GM12878 (cell line): ENCODE results near the gene ATXN1. TPM values are rescaled to one million over a fixed set of nuclear protein-coding genes. Genes with fewer than 3 reads are reported as not detected.

Experiments
- ATAC-seq: fragments of 200-7000 bp; cut with Tn5 transposase; 3 replicates; pipeline ENCODE4 v1.9.1; 2020; ENCODE audit warnings: mild to moderate bottlenecking, moderate library complexity
- BruUV-seq: library from RNA; stranded (reverse); fragments of 400-500 nt; replicated peaks from 2 replicates; lab custom pipeline; 2021; lab: Mats Ljungman, UMichigan
- CTCF ChIA-PET: fragments of 300-600 bp; sonication (Branson Sonifier 250); formaldehyde crosslinking; extraction: SDS; loops from one replicate; lab custom pipeline; 2021; ENCODE audit warnings: inconsistent platforms; lab: Yijun Ruan, JAX
- POLR2A ChIA-PET: fragments of 350-600 bp; formaldehyde crosslinking; extraction: SDS; loops from one replicate; lab custom pipeline; 2021; ENCODE audit warnings: inconsistent platforms; lab: Charles Lee
- RAD21 ChIA-PET: fragments of 300-600 bp; sonication (Branson Sonifier 250); formaldehyde crosslinking; loops from one replicate; lab custom pipeline; 2023; ENCODE audit warnings: antibody characterized with exemption; ENCODE audit not compliant: unreplicated experiment; lab: Charles Lee
- SMC1A ChIA-PET: fragments of 300-600 bp; sonication (Branson Sonifier 250); formaldehyde crosslinking; loops from one replicate; lab custom pipeline; 2023; ENCODE audit not compliant: unreplicated experiment, uncharacterized antibody; lab: Charles Lee
- DNase-seq: peaks from one replicate; pipeline ENCODE4 v3.0.0-alpha.2; 2011; ENCODE audit warnings: low read depth, low spot score
- FAIRE-seq: peaks from 3 replicates; lab custom pipeline; 2011; peaks lifted over from hg19 to GRCh38; lab: Jason Lieb, UNC
- H2AFZ ChIP-seq: 2 replicates; pipeline ENCODE4 v1.6.0; 2011; ENCODE audit warnings: low read depth, low read length, control low read depth; ENCODE audit not compliant: control insufficient read depth
- H3K27ac ChIP-seq: 2 replicates; pipeline ENCODE4 v1.5.1; 2011; ENCODE audit warnings: control low read depth; ENCODE audit not compliant: control insufficient read depth, insufficient read depth
- H3K27me3 ChIP-seq, 2 experiments: replicated peaks in 1 of 2; 2 replicates each; pipeline versions ENCODE4 v1.6.0 to v1.6.1; 2011; ENCODE audit warnings: low read length in 1 of 2; ENCODE audit not compliant: control insufficient read depth in 2 of 2, insufficient read depth in 2 of 2
- H3K36me3 ChIP-seq, 2 experiments: 2 replicates each; pipeline ENCODE4 v1.5.1; 2011; ENCODE audit warnings: low read length in 1 of 2; ENCODE audit not compliant: control insufficient read depth in 2 of 2, insufficient read depth in 2 of 2
- H3K4me1 ChIP-seq: 2 replicates; pipeline ENCODE4 v1.6.1; 2011; ENCODE audit warnings: mild to moderate bottlenecking, low read length, moderate library complexity, mixed read lengths; ENCODE audit not compliant: control insufficient read depth, insufficient read depth
- H3K4me2 ChIP-seq: 2 replicates; pipeline ENCODE4 v1.6.0; 2011; ENCODE audit warnings: control low read depth; ENCODE audit not compliant: control insufficient read depth, insufficient read depth
- H3K4me3 ChIP-seq: fragments of 200-600 bp; sonication (generic); 2 replicates; pipeline ENCODE4 v1.5.1; 2016
- H3K79me2 ChIP-seq: 2 replicates; pipeline ENCODE4 v1.6.0; 2011; ENCODE audit warnings: low read length; ENCODE audit not compliant: control insufficient read depth, insufficient read depth
- H3K9ac ChIP-seq: 2 replicates; pipeline ENCODE4 v1.8.0; 2011; ENCODE audit warnings: low read length, control low read depth, mixed read lengths; ENCODE audit not compliant: control insufficient read depth, insufficient read depth
- H3K9me3 ChIP-seq: replicated peaks from 3 replicates; pipeline ENCODE4 v1.5.1; 2011; ENCODE audit warnings: mild to moderate bottlenecking, low read length; ENCODE audit not compliant: control insufficient read depth, insufficient read depth
- H4K20me1 ChIP-seq: 2 replicates; pipeline ENCODE4 v1.6.0; 2011; ENCODE audit not compliant: control insufficient read depth, insufficient read depth
- BMI1 ChIP-seq: fragments of 450-650 bp; IDR thresholded peaks from 2 replicates; pipeline ENCODE4 v1.6.1; 2016; ENCODE audit warnings: mild to moderate bottlenecking, moderate library complexity, borderline replicate concordance
- CHD4 ChIP-seq: fragments of 200-600 bp; sonication (generic); IDR thresholded peaks from 2 replicates; pipeline ENCODE4 v1.6.1; 2016; ENCODE audit warnings: mild to moderate bottlenecking
- EED ChIP-seq: sonication (generic); IDR thresholded peaks from 2 replicates; pipeline ENCODE4 v1.6.1; 2016; ENCODE audit warnings: antibody characterized with exemption, low read depth
- FOXM1 ChIP-seq: IDR thresholded peaks from 2 replicates; pipeline ENCODE4 v1.6.1; 2012; ENCODE audit warnings: low read depth, mild to moderate bottlenecking, inconsistent platforms, low read length, moderate library complexity
- HDAC6 ChIP-seq: fragments of 200-600 bp; sonication (generic); IDR thresholded peaks from one replicate; pipeline ENCODE4 v1.8.0; 2017; ENCODE audit warnings: antibody characterized with exemption; ENCODE audit not compliant: unreplicated experiment
- IKZF2 ChIP-seq, 2 experiments: fragments of 450-650 bp; IDR thresholded peaks; 2 replicates each; pipeline ENCODE4 v1.6.1; 2017; ENCODE audit warnings: mild to moderate bottlenecking in 2 of 2, moderate library complexity in 2 of 2
- KAT2A ChIP-seq: conservative IDR thresholded peaks from 2 replicates; pipeline ENCODE4 v1.6.1; 2011; ENCODE audit warnings: low read depth, low read length; ENCODE audit not compliant: control insufficient read depth
- MTA3 ChIP-seq: IDR thresholded peaks from 2 replicates; pipeline ENCODE4 v1.6.1; 2012; ENCODE audit warnings: low read length, inconsistent platforms, borderline replicate concordance
- NFIC ChIP-seq: IDR thresholded peaks from 2 replicates; pipeline ENCODE4 v1.6.1; 2012; ENCODE audit warnings: low read depth, mild to moderate bottlenecking, inconsistent platforms, low read length, moderate library complexity
- NFXL1 ChIP-seq: fragments of 450-650 bp; IDR thresholded peaks from 2 replicates; pipeline ENCODE4 v1.6.1; 2017; ENCODE audit warnings: antibody characterized with exemption, mild to moderate bottlenecking, borderline replicate concordance
- NR2F1 ChIP-seq: fragments of 450-650 bp; conservative IDR thresholded peaks from 2 replicates; pipeline ENCODE4 v1.6.1; 2017; ENCODE audit warnings: mild to moderate bottlenecking
- POLR2AphosphoS5 ChIP-seq: IDR thresholded peaks from 2 replicates; pipeline ENCODE4 v1.6.1; 2011; ENCODE audit warnings: mild to moderate bottlenecking, low read length, inconsistent platforms
- RBBP5 ChIP-seq: fragments of 200-600 bp; sonication (generic); conservative IDR thresholded peaks from 2 replicates; pipeline ENCODE4 v1.6.1; 2016
- RCOR1 ChIP-seq: conservative IDR thresholded peaks from 2 replicates; pipeline ENCODE4 v1.6.1; 2012; ENCODE audit warnings: low read depth, low read length, improper control_type of control experiment
- SIX5 ChIP-seq: IDR thresholded peaks from 2 replicates; pipeline ENCODE4 v1.6.1; 2011; ENCODE audit warnings: mild to moderate bottlenecking, low read depth, low read length, moderate library complexity; ENCODE audit not compliant: severe bottlenecking
- SREBF2 ChIP-seq: IDR thresholded peaks from 2 replicates; pipeline ENCODE4 v1.6.1; 2012; ENCODE audit warnings: mild to moderate bottlenecking, low read length
- STAT1 ChIP-seq: fragments of 450-650 bp; conservative IDR thresholded peaks from 2 replicates; pipeline ENCODE4 v1.6.1; 2014; ENCODE audit warnings: antibody characterized with exemption, mild to moderate bottlenecking
- STAT3 ChIP-seq: IDR thresholded peaks from 2 replicates; pipeline ENCODE4 v1.6.1; 2011; ENCODE audit warnings: low read depth, low read length, improper control_type of control experiment
- TARDBP ChIP-seq: IDR thresholded peaks from 2 replicates; pipeline ENCODE4 v1.6.1; 2016; ENCODE audit warnings: borderline replicate concordance
- TCF7 ChIP-seq: IDR thresholded peaks from 2 replicates; pipeline ENCODE4 v1.6.1; 2014; ENCODE audit warnings: antibody characterized with exemption, borderline replicate concordance
- ZBED1 ChIP-seq: IDR thresholded peaks from 2 replicates; pipeline ENCODE4 v1.6.1; 2016; ENCODE audit warnings: borderline replicate concordance
- ZNF217 ChIP-seq: fragments of 450-650 bp; IDR thresholded peaks from 2 replicates; pipeline ENCODE4 v1.6.1; 2017; ENCODE audit warnings: antibody characterized with exemption, mild to moderate bottlenecking
- ZSCAN29 ChIP-seq: fragments of 450-650 bp; IDR thresholded peaks from 2 replicates; pipeline ENCODE4 v1.6.1; 2017; ENCODE audit warnings: mild to moderate bottlenecking, moderate library complexity
- WGBS: methylation state at CpG from one replicate; pipeline ENCODE4 v1.1.6; 2016; ENCODE audit warnings: low lambda C conversion rate; ENCODE audit not compliant: insufficient replicate concordance, insufficient coverage; ENCODE audit errors: missing lambda C conversion rate; 5-methylcytosine and 5-hydroxymethylcytosine counted together
- in situ Hi-C: fragments of 300-500 bp; cut with MboI; formaldehyde crosslinking; loops from 9 replicates; pipeline ENCODE4 v1.14.3; 2018; ENCODE audit warnings: mixed read lengths
- intact Hi-C: fragments of 100-400 bp; cut with micrococcal nuclease; formaldehyde crosslinking; loops from one replicate; pipeline ENCODE4 v1.14.2; 2022; ENCODE audit not compliant: unreplicated experiment
- polyA plus RNA-seq, 11 experiments: library from polyadenylated mRNA; depleted of rRNA in 4 of 11; unstranded in 6 of 11; stranded (reverse) in 5 of 11; fragments of >200 nt; fragmentation: Nextera tagmentation in 4 of 11; fragmentation: Illumina TruSeq in 1 of 11; extraction: Ambion mirVana in 4 of 11; extraction: Trizol in 1 of 11; gene quantifications; 1 replicate in 1 of 11; 2 replicates in 10 of 11; pipeline versions ENCODE4 v1.2.1 to v1.2.3, GENCODE V29; 2011 to 2016; ENCODE audit warnings: inconsistent platforms in 2 of 11, missing spikeins in 2 of 11, low read depth in 1 of 11
- total RNA-seq, 4 experiments: library from RNA; depleted of rRNA in 3 of 4; stranded (reverse); fragments of >200 nt in 3 of 4; fragmentation: Illumina TruSeq in 1 of 4; extraction: Trizol in 1 of 4; gene quantifications; 2 replicates each; pipeline versions ENCODE4 v1.2.1 to v1.2.3, GENCODE V29; 2013 to 2021
- TF ChIP-seq, protein P1 (sequence below): IDR thresholded peaks from 2 replicates; pipeline ENCODE4 v1.6.1; 2011; ENCODE audit warnings: low read depth, mild to moderate bottlenecking, low read length, moderate library complexity, borderline replicate concordance; ENCODE audit errors: extremely low read depth
- TF ChIP-seq, protein P2 (sequence below): fragments of 450-650 bp; IDR thresholded peaks from 2 replicates; pipeline ENCODE4 v1.6.1; 2017; ENCODE audit warnings: mild to moderate bottlenecking

ATXN1 gene
- total and polyA plus RNA-seq, 10 of the 15 experiments (the other 5 are each of a cell fraction or from before 2014, with no cell fraction given), result 12.2 to 51.2 (median 20.5) TPM

- POLR2A ChIA-PET, result interaction anchor here (0.7 to 2.2 kb wide), 14 partner anchors 12 to 98 kb away, joined by 3 to 14 read pairs (median 6); no protein-coding TSS in a partner anchor
- Histone ChIP-seq H2AFZ (peak overlapping the region; percentile 25), H3K36me3 (peaks cover 0 to 4% of the 10 kb centered on the region in 2 experiments; a peak in 1 of 4 replicates), H3K27me3 (no peaks in the 10 kb centered on the region), H3K4me1 (peaks cover 18% of the 10 kb centered on the region), H3K27ac (peak overlapping the region; percentile 93), H3K9ac (peak overlapping the region; percentile 68), H3K79me2 (peaks cover 6% of the 10 kb centered on the region), H3K4me3 (peak overlapping the region; percentile 52; the same call in 1 of the 2 replicates), H3K4me2 (peak overlapping the region; percentile 92), H3K9me3 (no peaks in the 10 kb centered on the region), H4K20me1 (no peaks in the 10 kb centered on the region)
- WGBS, result under 1% methylated on average over 4 of the region's 4 CpGs
- CTCF ChIA-PET, result interaction anchor here (0.8 to 5.9 kb wide), 18 partner anchors 8 to 358 kb away, joined by 3 to 41 read pairs (median 6); no protein-coding TSS in a partner anchor
- SMC1A ChIA-PET, result interaction anchor here (0.6 to 8.2 kb wide), 41 partner anchors 10 to 731 kb away, joined by 3 to 116 read pairs (median 7); no protein-coding TSS in a partner anchor
- intact Hi-C loops (loop anchor here (2.0 kb wide), 1 partner anchor 347 kb away; the partner anchor contains the start of gene ATXN1), in situ Hi-C loops (loop anchor here (10.0 kb wide), 1 partner anchor 351 kb away; the partner anchor contains the start of gene ATXN1)
- DNase-seq (no peak), FAIRE-seq (no peak), ATAC-seq (peak; percentile 77)
- RAD21 ChIA-PET, result interaction anchor here (0.8 to 5.7 kb wide), 32 partner anchors 8 to 349 kb away, joined by 3 to 79 read pairs (median 6); partner anchors contain the start of gene ATXN1
- BruUV-seq, result no TSS peak
- no peak for TF ChIP-seq TARDBP
- no peak for TF ChIP-seq RCOR1
- TF ChIP-seq IKZF2 (IDR thresholded peaks at IDR 0.05), result peak; percentile 34 to 38; a peak in 2 of 4 replicates
- peak; percentile 51; the same call in 1 of the 2 replicates for TF ChIP-seq ZBED1
- TF ChIP-seq CHD4, result no peak
- TF ChIP-seq, protein P1, sequence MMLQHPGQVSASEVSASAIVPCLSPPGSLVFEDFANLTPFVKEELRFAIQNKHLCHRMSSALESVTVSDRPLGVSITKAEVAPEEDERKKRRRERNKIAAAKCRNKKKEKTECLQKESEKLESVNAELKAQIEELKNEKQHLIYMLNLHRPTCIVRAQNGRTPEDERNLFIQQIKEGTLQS, result no peak
- peak; percentile 40; the same call in 1 of the 2 replicates for TF ChIP-seq NR2F1
- TF ChIP-seq EED, result 0 out of 2 replicates have a peak, but pooled peaks have one; percentile 38
- no peak for TF ChIP-seq SREBF2
- 0 out of 2 replicates have a peak, but pooled peaks have one; percentile 35 for TF ChIP-seq STAT1
- TF ChIP-seq STAT3, result no peak
- no peak for TF ChIP-seq ZNF217
- peak; percentile 65; the same call in 1 of the 2 replicates for TF ChIP-seq NFIC
- TF ChIP-seq HDAC6, result no peak
- TF ChIP-seq TCF7, result no peak
- TF ChIP-seq FOXM1, result no peak; the same call in 1 of the 2 replicates
- no peak for TF ChIP-seq ZSCAN29
- TF ChIP-seq SIX5, result no peak
- TF ChIP-seq BMI1, result 0 out of 2 replicates have a peak, but pooled peaks have one; percentile 11
- no peak for TF ChIP-seq RBBP5
- TF ChIP-seq, protein P2, sequence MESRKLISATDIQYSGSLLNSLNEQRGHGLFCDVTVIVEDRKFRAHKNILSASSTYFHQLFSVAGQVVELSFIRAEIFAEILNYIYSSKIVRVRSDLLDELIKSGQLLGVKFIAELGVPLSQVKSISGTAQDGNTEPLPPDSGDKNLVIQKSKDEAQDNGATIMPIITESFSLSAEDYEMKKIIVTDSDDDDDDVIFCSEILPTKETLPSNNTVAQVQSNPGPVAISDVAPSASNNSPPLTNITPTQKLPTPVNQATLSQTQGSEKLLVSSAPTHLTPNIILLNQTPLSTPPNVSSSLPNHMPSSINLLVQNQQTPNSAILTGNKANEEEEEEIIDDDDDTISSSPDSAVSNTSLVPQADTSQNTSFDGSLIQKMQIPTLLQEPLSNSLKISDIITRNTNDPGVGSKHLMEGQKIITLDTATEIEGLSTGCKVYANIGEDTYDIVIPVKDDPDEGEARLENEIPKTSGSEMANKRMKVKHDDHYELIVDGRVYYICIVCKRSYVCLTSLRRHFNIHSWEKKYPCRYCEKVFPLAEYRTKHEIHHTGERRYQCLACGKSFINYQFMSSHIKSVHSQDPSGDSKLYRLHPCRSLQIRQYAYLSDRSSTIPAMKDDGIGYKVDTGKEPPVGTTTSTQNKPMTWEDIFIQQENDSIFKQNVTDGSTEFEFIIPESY, result no peak
- peak; percentile 40; the same call in 1 of the 2 replicates for TF ChIP-seq MTA3
- no peak for TF ChIP-seq NFXL1
- TF ChIP-seq POLR2AphosphoS5, result no peak
- no peak for TF ChIP-seq KAT2A
Observed at GRCh38 chr6:16413399-16413798, 347.9 kb downstream of the ATXN1 start.
